HG03066 (cell line): ENCODE results near the gene LDLRAD3.

Source experiments
- ATAC-seq: cut with Tn5 transposase; IDR thresholded peaks from one replicate; pipeline ENCODE4 v1.9.1; 2021; ENCODE audit warnings: low read depth; ENCODE audit not compliant: unreplicated experiment

LDLRAD3 gene

GRCh38 chr11:36219996-36220395 is 276.1 kb downstream of the LDLRAD3 start:
- no peak for ATAC-seq

GRCh38 chr11:36222831-36223635 is 279.2 kb downstream of the LDLRAD3 start:
- ATAC-seq: no peak

GRCh38 chr11:36224209-36224882 is 280.5 kb downstream of the LDLRAD3 start:
- ATAC-seq: no peak

GRCh38 chr11:36227044-36227443 is 283.2 kb downstream of the LDLRAD3 start:
- no peak for ATAC-seq

GRCh38 chr11:36228689-36229088 is 284.8 kb downstream of the LDLRAD3 start:
- ATAC-seq: no peak

- ATAC-seq: no peak
These were observed 285.3 kb downstream of the LDLRAD3 start for GRCh38 chr11:36229091-36229705.

GRCh38 chr11:36230779-36231699 is 287.2 kb downstream of the LDLRAD3 start:
- no peak for ATAC-seq

GRCh38 chr11:36233204-36233603 is 289.3 kb downstream of the LDLRAD3 start:
- no peak for ATAC-seq

GRCh38 chr11:36234825-36235224 is 291.0 kb downstream of the LDLRAD3 start:
- no peak for ATAC-seq

- ATAC-seq: no peak
These were observed 291.9 kb downstream of the LDLRAD3 start for GRCh38 chr11:36235750-36236149.

- ATAC-seq: no peak
These were observed 293.5 kb downstream of the LDLRAD3 start for GRCh38 chr11:36237391-36237790.

GRCh38 chr11:36238036-36238631 is 294.3 kb downstream of the LDLRAD3 start:
- ATAC-seq: no peak

GRCh38 chr11:36238881-36239280 is 295.0 kb downstream of the LDLRAD3 start:
- no peak for ATAC-seq

GRCh38 chr11:36239636-36240035 is 295.8 kb downstream of the LDLRAD3 start:
- no peak for ATAC-seq

- no peak for ATAC-seq
These were observed 296.3 kb downstream of the LDLRAD3 start for GRCh38 chr11:36240173-36240572.

- no peak for ATAC-seq
These were observed 296.9 kb downstream of the LDLRAD3 start for GRCh38 chr11:36240801-36241200.

GRCh38 chr11:36241497-36241896 is 297.6 kb downstream of the LDLRAD3 start:
- ATAC-seq: no peak

- no peak for ATAC-seq
These were observed 299.8 kb downstream of the LDLRAD3 start for GRCh38 chr11:36243641-36244040.

GRCh38 chr11:36247493-36247892 is 303.6 kb downstream of the LDLRAD3 start:
- ATAC-seq: no peak

- no peak for ATAC-seq
These were observed 304.6 kb downstream of the LDLRAD3 start for GRCh38 chr11:36248436-36248835.
